Trophoblast cell (in vitro differentiated cells and primary cell): ENCODE measurements around the gene MRPS27.
A peak's percentile ranks its signal among the peaks of the same experiment; 100 is the strongest.

ENCODE experiments used
- DNase-seq, 2 donors: peaks; one replicate each; pipeline ENCODE4 v3.0.0-alpha.2; 2016
- H2AFZ ChIP-seq: 2 replicates; pipeline ENCODE4 v1.6.1; 2013; ENCODE audit warnings: low read length, moderate library complexity, mild to moderate bottlenecking; ENCODE audit not compliant: insufficient read depth, poor library complexity
- H2AK5ac ChIP-seq: 2 replicates; pipeline ENCODE4 v1.6.1; 2013; ENCODE audit warnings: mild to moderate bottlenecking, low read length
- H2BK120ac ChIP-seq: 2 replicates; pipeline ENCODE4 v1.6.1; 2013; ENCODE audit warnings: low read length, mild to moderate bottlenecking, moderate library complexity; ENCODE audit not compliant: insufficient read depth, poor library complexity
- H2BK12ac ChIP-seq: 2 replicates; pipeline ENCODE4 v1.6.1; 2013; ENCODE audit warnings: mild to moderate bottlenecking, low read length, moderate library complexity
- H2BK5ac ChIP-seq: 2 replicates; pipeline ENCODE4 v1.6.1; 2013; ENCODE audit warnings: low read length, low read depth, moderate library complexity, mild to moderate bottlenecking; ENCODE audit not compliant: poor library complexity
- H3K14ac ChIP-seq: 2 replicates; pipeline ENCODE4 v1.6.1; 2013; ENCODE audit warnings: mild to moderate bottlenecking, low read length
- H3K18ac ChIP-seq: 2 replicates; pipeline ENCODE4 v1.6.1; 2013; ENCODE audit warnings: mild to moderate bottlenecking, low read length
- H3K23ac ChIP-seq: 2 replicates; pipeline ENCODE4 v1.6.1; 2013; ENCODE audit warnings: low read length
- H3K27ac ChIP-seq: 2 replicates; pipeline ENCODE4 v1.5.1; 2013; ENCODE audit warnings: low read depth, mild to moderate bottlenecking, inconsistent platforms, low read length, moderate library complexity
- H3K27me3 ChIP-seq: 2 replicates; pipeline ENCODE4 v1.6.1; 2013; ENCODE audit warnings: inconsistent platforms, mild to moderate bottlenecking, low read length, moderate library complexity; ENCODE audit not compliant: insufficient read depth
- H3K36me3 ChIP-seq, 2 experiments: 1 replicate in 1 of 2; 2 replicates in 1 of 2; pipeline ENCODE4 v1.6.1; 2013; ENCODE audit warnings: low read length in 2 of 2, mild to moderate bottlenecking in 2 of 2, moderate library complexity in 1 of 2; ENCODE audit not compliant: insufficient read depth in 2 of 2, control insufficient read depth in 1 of 2
- H3K4ac ChIP-seq: 2 replicates; pipeline ENCODE4 v1.6.1; 2013; ENCODE audit warnings: low read depth, mild to moderate bottlenecking, low read length, moderate library complexity
- H3K4me1 ChIP-seq, 2 experiments: 1 replicate in 1 of 2; 2 replicates in 1 of 2; pipeline ENCODE4 v1.6.1; 2013; ENCODE audit warnings: low read length in 2 of 2, mild to moderate bottlenecking in 2 of 2, moderate library complexity in 1 of 2; ENCODE audit not compliant: insufficient read depth in 2 of 2, control insufficient read depth in 1 of 2
- H3K4me2 ChIP-seq: 2 replicates; pipeline ENCODE4 v1.6.1; 2013; ENCODE audit warnings: inconsistent platforms, mild to moderate bottlenecking, low read length, moderate library complexity
- H3K4me3 ChIP-seq: 2 replicates; pipeline ENCODE4 v1.5.1; 2013; ENCODE audit warnings: mild to moderate bottlenecking, low read depth, low read length, inconsistent platforms
- H3K79me1 ChIP-seq: one replicate; pipeline ENCODE4 v1.6.1; 2013; ENCODE audit warnings: low read length
- H3K79me2 ChIP-seq: 2 replicates; pipeline ENCODE4 v1.6.1; 2013; ENCODE audit warnings: low read length, mild to moderate bottlenecking; ENCODE audit not compliant: control insufficient read depth, insufficient read depth, poor library complexity
- H3K9ac ChIP-seq: 2 replicates; pipeline ENCODE4 v1.6.1; 2013; ENCODE audit warnings: mild to moderate bottlenecking, low read length
- H3K9me3 ChIP-seq: 2 replicates; pipeline ENCODE4 v1.6.1; 2013; ENCODE audit warnings: low read depth, mild to moderate bottlenecking, control low read depth, inconsistent platforms, low read length; ENCODE audit not compliant: insufficient read depth
- H4K12ac ChIP-seq: 2 replicates; pipeline ENCODE4 v1.6.1; 2013; ENCODE audit warnings: low read depth, mild to moderate bottlenecking, low read length, moderate library complexity
- H4K8ac ChIP-seq: 2 replicates; pipeline ENCODE4 v1.6.1; 2013; ENCODE audit warnings: low read depth, mild to moderate bottlenecking, low read length, moderate library complexity
- H4K91ac ChIP-seq: one replicate; pipeline ENCODE4 v1.6.1; 2013; ENCODE audit warnings: low read depth, mild to moderate bottlenecking, low read length, moderate library complexity
- WGBS: extraction: QIAGEN DNeasy Blood & Tissue Kit; methylation state at CpG from one replicate; pipeline ENCODE4 v1.1.7; 2013; ENCODE audit warnings: missing lambda C conversion rate; ENCODE audit not compliant: insufficient read length, insufficient coverage; ENCODE audit errors: extremely low coverage; 5-methylcytosine and 5-hydroxymethylcytosine counted together

The MRPS27 gene

GRCh38 chr5:72286798-72287197, 33.2 kb downstream of the MRPS27 start:
- Histone ChIP-seq H4K12ac (no peak overlapping the region), H3K23ac (no peak overlapping the region), H3K79me1 (no peaks in the 10 kb centered on the region), H3K4me1 (peaks cover 0 to 2% of the 10 kb centered on the region in 2 experiments), H2BK5ac (no peak overlapping the region), H3K9me3 (no peaks in the 10 kb centered on the region), H3K27ac (no peak overlapping the region), H3K4me2 (no peak overlapping the region), H2AK5ac (no peak overlapping the region), H3K14ac (no peak overlapping the region), H3K79me2 (no peaks in the 10 kb centered on the region), H3K36me3 (peaks cover 2 to 3% of the 10 kb centered on the region in 2 experiments), H3K9ac (no peak overlapping the region), H2BK120ac (no peak overlapping the region), H3K4me3 (no peak overlapping the region), H3K4ac (no peak overlapping the region), H3K27me3 (no peaks in the 10 kb centered on the region), H2AFZ (no peak overlapping the region), H4K8ac (no peak overlapping the region), H4K91ac (no peak overlapping the region), H2BK12ac (no peak overlapping the region), H3K18ac (no peak overlapping the region)
- no peak for DNase-seq
- no CpG with 5 or more reads among the region's 5 CpGs for WGBS

- no peak overlapping the region for H3K18ac ChIP-seq
- H3K4ac ChIP-seq: no peak overlapping the region
- no peak overlapping the region for H4K91ac ChIP-seq
- H4K8ac ChIP-seq: no peak overlapping the region
- H2AK5ac ChIP-seq: no peak overlapping the region
- no CpG with 5 or more reads among the region's 3 CpGs for WGBS
- no peak overlapping the region for H3K4me2 ChIP-seq
- H3K9me3 ChIP-seq: no peaks in the 10 kb centered on the region
- H3K23ac ChIP-seq: no peak overlapping the region
- no peak overlapping the region for H2AFZ ChIP-seq
- H3K27ac ChIP-seq: no peak overlapping the region
- no peaks in the 10 kb centered on the region for H3K79me2 ChIP-seq
- H3K27me3 ChIP-seq: no peaks in the 10 kb centered on the region
- H3K9ac ChIP-seq: no peak overlapping the region
- peaks cover 2% of the 10 kb centered on the region for H3K79me1 ChIP-seq
- no peak overlapping the region for H2BK12ac ChIP-seq
- no peak overlapping the region for H3K14ac ChIP-seq
- peaks cover 0 to 4% of the 10 kb centered on the region in 2 experiments for H3K4me1 ChIP-seq
- no peak overlapping the region for H3K4me3 ChIP-seq
- peaks cover 0 to 3% of the 10 kb centered on the region in 2 experiments for H3K36me3 ChIP-seq
- no peak overlapping the region for H4K12ac ChIP-seq
- no peak for DNase-seq
- H2BK5ac ChIP-seq: no peak overlapping the region
- no peak overlapping the region for H2BK120ac ChIP-seq
These were observed 34.6 kb downstream of the MRPS27 start for GRCh38 chr5:72285424-72285821.

DNA sequence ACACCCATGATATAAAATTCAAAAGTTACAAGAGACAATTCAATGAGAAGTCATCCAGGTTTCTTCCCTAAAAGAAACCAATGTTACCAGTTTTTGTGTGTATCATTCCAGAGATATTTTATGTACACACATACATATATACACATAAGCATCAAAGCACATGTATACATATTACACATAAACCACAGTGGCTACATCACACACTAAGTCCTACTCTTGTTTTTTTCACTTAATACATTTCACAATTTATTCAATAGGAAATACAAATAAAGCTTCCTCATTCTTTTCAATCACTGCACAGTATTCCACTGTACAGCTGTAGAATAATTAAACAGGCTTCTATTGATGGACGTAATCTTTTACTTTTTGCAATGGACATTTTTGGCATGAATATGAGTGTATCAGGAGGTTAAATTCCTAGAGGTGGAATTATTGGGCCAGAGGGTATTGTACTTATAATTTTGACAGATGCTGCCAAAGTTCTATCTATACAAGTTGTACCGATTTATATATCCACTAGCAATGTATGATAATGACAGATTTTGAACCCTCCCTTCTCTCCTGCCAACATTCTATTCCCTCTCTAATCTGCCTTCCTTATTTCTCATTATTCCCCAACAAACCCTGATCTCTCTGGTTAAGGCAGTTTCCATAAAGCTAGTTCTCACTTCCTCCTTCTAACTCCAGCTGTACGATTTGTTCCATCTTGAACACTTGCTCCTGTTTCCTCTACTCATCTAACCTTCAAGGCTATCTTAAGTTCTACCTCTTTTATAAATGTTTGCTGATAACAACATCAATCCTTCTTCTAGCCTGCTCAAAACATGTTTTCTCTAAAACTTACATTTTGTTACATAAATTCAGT, 35.2 kb downstream of the MRPS27 start:
- no peak overlapping the region for H3K4ac ChIP-seq

DNA sequence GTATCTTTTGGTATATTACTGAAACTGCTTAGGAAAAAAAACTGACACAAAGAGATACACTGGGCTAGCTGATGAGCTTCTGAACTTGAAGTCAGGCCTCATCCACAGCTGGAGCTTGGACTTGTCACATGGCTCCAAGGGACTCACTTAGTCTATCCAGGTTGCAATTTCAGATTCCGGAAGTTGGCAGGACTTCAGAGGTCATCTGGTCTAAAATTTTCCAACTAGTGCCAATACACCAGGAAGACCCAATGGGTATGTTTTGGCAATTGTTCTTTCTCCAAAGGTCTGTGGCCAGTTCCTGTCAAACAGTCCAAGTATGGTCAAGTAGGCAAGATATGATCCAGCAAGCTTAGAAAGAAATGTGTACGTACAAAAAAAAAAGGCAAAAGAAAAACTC, 36.7 kb downstream of the MRPS27 start:
- Histone ChIP-seq H3K4me1 (peaks cover 0 to 4% of the 10 kb centered on the region in 2 experiments), H4K12ac (no peak overlapping the region), H3K23ac (no peak overlapping the region), H2BK5ac (peak overlapping the region; percentile 49), H3K27me3 (no peaks in the 10 kb centered on the region), H3K9me3 (no peaks in the 10 kb centered on the region), H3K4ac (no peak overlapping the region), H2AFZ (no peak overlapping the region), H3K9ac (no peak overlapping the region), H3K27ac (peak overlapping the region; percentile 26), H2AK5ac (no peak overlapping the region), H3K79me1 (peaks cover 2% of the 10 kb centered on the region), H3K18ac (no peak overlapping the region), H3K36me3 (peaks cover 0 to 2% of the 10 kb centered on the region in 2 experiments), H3K4me3 (no peak overlapping the region), H3K4me2 (no peak overlapping the region), H2BK12ac (peak overlapping the region; percentile 64), H4K91ac (peak overlapping the region; percentile 68), H2BK120ac (peak overlapping the region; percentile 60), H4K8ac (no peak overlapping the region), H3K14ac (no peak overlapping the region), H3K79me2 (no peaks in the 10 kb centered on the region)
- WGBS: no CpG with 5 or more reads among the region's 2 CpGs
- no peak for DNase-seq

More for the DNA sequence above, 35.2 kb downstream of the MRPS27 start:
- no peak overlapping the region for H2BK120ac ChIP-seq
- H3K79me1 ChIP-seq: peaks cover 2% of the 10 kb centered on the region
- DNase-seq: no peak
- H3K4me2 ChIP-seq: no peak overlapping the region
- no peak overlapping the region for H3K14ac ChIP-seq
- no peak overlapping the region for H3K23ac ChIP-seq
- H4K91ac ChIP-seq: no peak overlapping the region
- H3K27ac ChIP-seq: no peak overlapping the region
- H3K4me1 ChIP-seq: peaks cover 0 to 4% of the 10 kb centered on the region in 2 experiments
- H4K12ac ChIP-seq: no peak overlapping the region
- no peak overlapping the region for H2AK5ac ChIP-seq
- no CpG with 5 or more reads among the region's 3 CpGs for WGBS
- peaks cover 0 to 2% of the 10 kb centered on the region in 2 experiments for H3K36me3 ChIP-seq
- H3K9ac ChIP-seq: no peak overlapping the region
- no peak overlapping the region for H2AFZ ChIP-seq
- H3K4me3 ChIP-seq: no peak overlapping the region
- no peak overlapping the region for H4K8ac ChIP-seq
- H3K79me2 ChIP-seq: no peaks in the 10 kb centered on the region
- H3K18ac ChIP-seq: no peak overlapping the region
- no peaks in the 10 kb centered on the region for H3K27me3 ChIP-seq
- no peak overlapping the region for H2BK12ac ChIP-seq
- no peak overlapping the region for H2BK5ac ChIP-seq
- H3K9me3 ChIP-seq: no peaks in the 10 kb centered on the region
